Measurements from ENCODE around the gene CACNG8.

DNA sequence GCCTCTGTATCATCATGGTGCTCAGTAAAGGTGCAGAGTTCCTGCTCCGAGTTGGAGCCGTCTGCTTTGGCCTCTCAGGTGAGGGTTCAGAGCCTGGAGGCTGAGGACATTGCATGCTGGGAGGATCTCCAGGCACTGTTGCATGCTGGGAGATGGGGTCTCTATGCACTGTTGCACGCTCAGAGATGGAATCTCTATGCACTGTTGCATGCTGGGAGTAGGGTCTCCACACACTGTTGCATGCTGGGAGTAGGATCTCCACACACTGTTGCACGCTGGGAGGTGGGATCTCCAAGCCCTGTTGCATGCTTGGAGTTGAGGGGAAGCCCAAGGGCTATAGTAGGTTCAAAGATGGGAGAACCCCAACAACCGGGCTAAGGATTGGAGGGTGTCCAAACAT lies 37.0 kb downstream of the CACNG8 start:
- TF ChIP-seq, protein P1, sequence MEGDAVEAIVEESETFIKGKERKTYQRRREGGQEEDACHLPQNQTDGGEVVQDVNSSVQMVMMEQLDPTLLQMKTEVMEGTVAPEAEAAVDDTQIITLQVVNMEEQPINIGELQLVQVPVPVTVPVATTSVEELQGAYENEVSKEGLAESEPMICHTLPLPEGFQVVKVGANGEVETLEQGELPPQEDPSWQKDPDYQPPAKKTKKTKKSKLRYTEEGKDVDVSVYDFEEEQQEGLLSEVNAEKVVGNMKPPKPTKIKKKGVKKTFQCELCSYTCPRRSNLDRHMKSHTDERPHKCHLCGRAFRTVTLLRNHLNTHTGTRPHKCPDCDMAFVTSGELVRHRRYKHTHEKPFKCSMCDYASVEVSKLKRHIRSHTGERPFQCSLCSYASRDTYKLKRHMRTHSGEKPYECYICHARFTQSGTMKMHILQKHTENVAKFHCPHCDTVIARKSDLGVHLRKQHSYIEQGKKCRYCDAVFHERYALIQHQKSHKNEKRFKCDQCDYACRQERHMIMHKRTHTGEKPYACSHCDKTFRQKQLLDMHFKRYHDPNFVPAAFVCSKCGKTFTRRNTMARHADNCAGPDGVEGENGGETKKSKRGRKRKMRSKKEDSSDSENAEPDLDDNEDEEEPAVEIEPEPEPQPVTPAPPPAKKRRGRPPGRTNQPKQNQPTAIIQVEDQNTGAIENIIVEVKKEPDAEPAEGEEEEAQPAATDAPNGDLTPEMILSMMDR (IDR thresholded peaks at IDR 0.05), result no peak
- no peak for TF ChIP-seq POLR2A (IDR thresholded peaks at IDR 0.05)

Data from body of pancreas (tissue), 4 donors.